Fibroblast of upper back skin (primary cell): Measurements from ENCODE around the gene FRMPD2.
A peak's percentile ranks its signal among the peaks of the same experiment; 100 is the strongest.
"Not testable (repeated sequence)": the region's sequence is repeated elsewhere in the genome, so short reads cannot be mapped to it uniquely, and the experiment has no call there.

Experiments used
- DNase-seq: peaks from one replicate; pipeline ENCODE4 v3.0.0-alpha.2; 2013

The FRMPD2 gene

GRCh38 chr10:48249763-48250351 lies 24.6 kb downstream of the FRMPD2 start:
- DNase-seq = no peak

DNA sequence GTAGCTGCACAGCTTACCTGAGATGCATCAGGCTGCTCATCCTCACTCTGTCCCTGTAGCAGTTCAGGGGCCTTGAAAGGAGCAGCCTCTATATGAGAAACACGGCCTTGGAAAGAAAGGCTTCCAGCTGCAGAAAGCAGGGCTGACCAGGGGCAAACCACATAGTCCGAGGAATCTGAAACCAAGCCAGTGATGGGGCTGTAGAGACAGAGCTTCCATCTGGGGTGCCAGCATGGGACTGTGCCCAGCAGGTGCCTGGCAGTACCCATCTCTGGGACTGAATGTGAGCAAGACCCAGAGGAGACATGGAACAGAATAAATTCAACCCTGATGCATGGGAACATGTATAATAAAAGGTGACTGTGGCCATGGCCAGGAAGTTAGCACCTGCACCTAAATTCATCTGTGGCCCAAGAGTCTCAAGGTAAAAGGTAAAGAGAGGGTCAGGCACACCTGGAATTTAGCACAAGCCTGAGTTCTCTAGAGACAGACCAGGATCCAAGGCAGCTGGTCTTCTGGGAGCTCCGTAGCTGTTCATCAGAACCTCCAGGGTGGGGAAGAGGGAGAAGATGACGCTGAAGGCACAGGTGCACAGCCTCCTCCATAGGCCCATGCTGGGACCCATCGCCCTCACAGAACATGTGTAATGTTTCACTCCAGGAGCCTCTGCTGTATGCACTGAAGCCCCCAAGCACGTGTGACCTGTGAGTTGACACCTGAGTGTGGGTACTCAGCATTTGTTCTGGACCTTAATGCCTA lies 25.3 kb downstream of the FRMPD2 start:
- no peak for DNase-seq

- DNase-seq = no peak
These were observed 26.0 kb downstream of the FRMPD2 start for GRCh38 chr10:48248462-48248861.

- peak; percentile 21 for DNase-seq
These were observed 26.8 kb downstream of the FRMPD2 start for GRCh38 chr10:48247680-48248079.

- DNase-seq = no peak
These were observed 28.0 kb downstream of the FRMPD2 start for GRCh38 chr10:48246501-48246900.

- DNase-seq = no peak
These were observed 28.5 kb downstream of the FRMPD2 start for GRCh38 chr10:48245977-48246376.

DNA sequence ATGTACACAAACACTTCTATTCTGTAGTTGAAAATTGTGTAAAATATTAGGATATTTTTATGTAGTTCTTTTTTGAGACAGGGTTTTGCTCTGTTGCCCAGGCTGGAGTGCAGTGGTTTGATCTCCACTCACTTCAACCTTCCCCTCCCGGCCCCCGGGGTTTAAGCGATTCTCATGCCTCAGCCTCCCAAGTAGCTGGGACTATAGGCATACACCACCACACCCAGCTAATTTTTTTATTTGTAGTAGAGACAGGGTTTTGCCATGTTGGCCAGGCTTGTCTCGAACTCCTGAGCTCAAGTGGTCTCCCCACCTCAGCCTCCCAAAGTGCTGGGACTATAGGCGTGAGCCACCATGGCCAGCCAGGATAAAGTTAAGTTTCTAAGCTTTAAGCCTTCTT lies 30.6 kb downstream of the FRMPD2 start:
- not testable (repeated sequence) for DNase-seq

DNA sequence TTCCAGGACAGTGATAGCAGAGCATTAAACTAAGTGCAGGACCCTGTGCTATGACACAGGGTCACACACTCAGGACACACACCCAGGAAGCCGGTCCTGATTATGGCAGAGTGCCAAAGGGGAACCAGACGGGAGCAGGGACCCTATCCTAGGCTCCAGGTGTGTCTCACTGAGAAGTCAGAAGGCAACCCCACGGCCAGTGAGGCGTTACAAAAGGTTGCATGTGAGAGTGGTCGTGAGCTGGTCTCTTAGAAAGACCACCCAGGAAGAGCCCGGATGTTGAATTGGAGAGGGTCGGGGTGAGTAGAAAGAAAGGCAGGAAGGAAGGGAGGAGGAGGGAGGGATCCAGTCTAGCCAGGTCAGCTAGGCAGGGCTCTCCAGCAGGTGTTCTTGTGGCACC lies 31.0 kb downstream of the FRMPD2 start:
- no peak for DNase-seq

DNA sequence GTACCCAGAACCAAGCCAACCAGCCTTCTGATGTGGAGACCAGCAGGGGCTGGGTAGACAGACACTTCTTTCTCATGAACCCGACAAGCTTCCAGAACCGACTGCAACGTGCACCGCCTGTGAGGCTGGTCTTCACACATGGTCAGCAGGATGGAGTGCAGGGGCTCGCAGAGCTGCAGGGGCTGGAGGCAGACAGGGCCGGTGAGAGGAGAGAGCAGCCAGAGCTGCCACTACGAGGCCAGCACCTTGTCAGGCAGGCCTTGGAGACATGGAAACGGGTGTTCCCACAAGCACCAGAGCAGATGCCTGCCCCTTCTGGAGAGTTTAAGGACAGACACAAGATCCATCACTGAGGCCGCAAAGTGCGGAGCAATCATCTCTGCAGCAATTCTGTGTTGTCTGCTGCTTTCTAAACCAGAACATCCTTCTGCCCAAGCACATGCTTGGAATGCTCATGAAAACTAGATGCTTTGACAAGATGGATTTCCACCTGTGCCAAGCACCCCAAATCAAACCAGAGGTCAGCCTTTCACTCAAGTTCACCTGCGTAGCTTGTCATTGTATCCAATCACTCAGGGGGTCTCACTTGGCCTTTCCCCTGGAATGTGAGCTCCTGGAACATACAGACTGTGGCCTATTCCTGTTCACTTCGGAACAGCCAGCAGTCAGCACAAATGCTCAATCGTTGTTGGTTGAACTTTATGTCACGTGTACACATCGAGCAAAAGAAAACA lies 32.2 kb downstream of the FRMPD2 start:
- no peak for DNase-seq

- DNase-seq = no peak
These were observed 33.2 kb downstream of the FRMPD2 start for GRCh38 chr10:48241332-48241731.

DNA sequence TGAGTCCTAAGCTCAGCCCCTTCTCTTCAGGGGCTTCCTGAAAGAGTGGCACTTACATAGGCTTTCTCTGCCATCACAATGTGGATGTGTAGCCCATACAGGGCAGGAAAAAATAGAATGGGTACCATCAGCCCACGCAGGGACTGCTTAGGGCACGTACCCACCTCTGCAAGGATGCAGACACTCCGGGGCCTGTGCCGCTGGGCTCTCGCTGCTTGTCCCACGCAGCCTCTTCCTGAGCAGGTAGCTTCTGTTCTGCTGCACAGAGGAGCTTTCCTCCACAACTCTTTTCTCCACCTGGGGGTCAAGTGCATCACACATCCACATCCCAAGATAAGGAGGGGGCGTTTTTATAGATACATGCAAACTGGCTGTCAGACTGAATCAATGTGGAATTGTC lies 34.3 kb downstream of the FRMPD2 start:
- no peak for DNase-seq

DNA sequence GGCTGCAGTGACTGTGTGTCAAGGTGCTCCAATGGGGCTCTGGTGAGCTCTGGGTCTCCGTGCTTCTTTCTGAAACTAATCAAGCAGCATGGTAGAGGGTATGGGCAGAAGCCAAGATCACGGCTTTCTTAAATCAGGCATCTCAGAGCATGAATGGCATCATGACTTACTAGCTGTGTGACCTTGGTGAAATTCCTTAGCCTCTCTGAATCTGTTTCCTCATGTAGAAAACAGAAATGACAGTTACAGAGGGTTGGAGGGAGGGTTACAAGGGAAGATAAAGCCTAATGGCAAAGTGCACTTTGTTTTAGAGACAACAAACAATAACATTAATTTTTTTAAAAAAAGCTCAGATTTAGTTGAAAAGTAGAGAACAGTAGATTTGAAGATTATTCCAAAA lies 34.9 kb downstream of the FRMPD2 start:
- DNase-seq = no peak

- no peak for DNase-seq
These were observed 35.5 kb downstream of the FRMPD2 start for GRCh38 chr10:48238826-48239520.

- DNase-seq = no peak
These were observed 36.9 kb downstream of the FRMPD2 start for GRCh38 chr10:48237259-48238250.

- no peak for DNase-seq
These were observed 38.3 kb downstream of the FRMPD2 start for GRCh38 chr10:48236199-48236621.

GRCh38 chr10:48235501-48235900 lies 39.0 kb downstream of the FRMPD2 start:
- DNase-seq = no peak

- DNase-seq = no peak
These were observed 39.7 kb downstream of the FRMPD2 start for GRCh38 chr10:48234787-48235186.

- DNase-seq = no peak
These were observed 40.2 kb downstream of the FRMPD2 start for GRCh38 chr10:48234295-48234694.

DNA sequence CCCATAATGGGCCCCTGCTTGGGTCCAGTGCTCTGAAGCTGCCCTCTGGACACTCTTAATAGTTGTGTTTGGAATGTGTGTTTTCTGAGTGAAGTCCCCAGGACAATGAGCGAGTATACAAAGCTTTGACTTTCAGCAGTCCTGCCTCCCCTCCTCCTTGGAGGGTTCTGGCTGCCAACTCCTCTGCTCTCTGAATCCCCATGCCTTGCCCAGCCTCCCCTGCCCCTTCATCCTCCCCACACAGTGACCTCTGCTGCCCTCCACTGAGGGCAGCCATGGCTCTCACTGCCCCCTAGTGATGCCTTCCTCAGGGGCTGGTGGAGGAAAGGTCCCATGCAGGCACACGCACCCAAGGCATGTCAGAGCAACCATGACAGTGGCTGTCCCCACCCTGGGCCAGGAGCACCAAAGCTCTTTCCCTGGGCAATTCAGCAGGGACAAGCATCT lies 40.9 kb downstream of the FRMPD2 start:
- DNase-seq = no peak

DNA sequence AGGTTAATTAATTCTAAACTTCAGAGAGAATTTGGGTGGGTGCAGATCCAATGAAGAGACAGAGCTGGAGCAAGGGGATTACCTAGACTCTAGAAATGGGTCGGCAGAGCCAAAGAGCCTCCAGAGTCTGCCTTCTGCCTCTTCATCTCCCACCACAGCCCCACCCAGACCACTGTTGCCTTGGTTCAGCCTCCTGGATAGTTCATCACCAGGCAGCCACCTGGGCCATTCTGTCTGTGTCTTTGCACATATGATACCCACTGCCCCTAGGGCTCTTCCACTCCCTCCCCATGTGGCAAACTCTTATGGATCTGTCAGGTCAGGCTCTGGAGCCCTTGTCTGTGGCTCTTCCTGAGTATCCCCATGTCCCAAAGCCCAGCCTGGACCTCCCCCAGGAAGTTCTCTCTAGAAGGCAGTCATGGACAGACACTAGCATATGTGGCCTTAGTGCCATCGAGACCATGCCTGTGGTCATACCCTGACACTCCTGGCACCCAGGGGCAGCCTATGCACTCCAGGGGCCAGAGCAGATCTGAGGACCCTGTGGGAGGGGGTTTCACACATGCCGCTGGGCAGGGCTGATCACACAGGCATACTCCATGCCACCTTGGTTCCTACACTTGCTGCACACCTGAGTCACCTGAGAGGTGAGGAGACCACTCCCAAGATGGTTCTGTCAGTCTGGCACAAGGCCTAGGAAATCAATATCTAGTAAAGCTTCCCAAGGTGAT lies 41.6 kb downstream of the FRMPD2 start:
- DNase-seq = no peak

DNA sequence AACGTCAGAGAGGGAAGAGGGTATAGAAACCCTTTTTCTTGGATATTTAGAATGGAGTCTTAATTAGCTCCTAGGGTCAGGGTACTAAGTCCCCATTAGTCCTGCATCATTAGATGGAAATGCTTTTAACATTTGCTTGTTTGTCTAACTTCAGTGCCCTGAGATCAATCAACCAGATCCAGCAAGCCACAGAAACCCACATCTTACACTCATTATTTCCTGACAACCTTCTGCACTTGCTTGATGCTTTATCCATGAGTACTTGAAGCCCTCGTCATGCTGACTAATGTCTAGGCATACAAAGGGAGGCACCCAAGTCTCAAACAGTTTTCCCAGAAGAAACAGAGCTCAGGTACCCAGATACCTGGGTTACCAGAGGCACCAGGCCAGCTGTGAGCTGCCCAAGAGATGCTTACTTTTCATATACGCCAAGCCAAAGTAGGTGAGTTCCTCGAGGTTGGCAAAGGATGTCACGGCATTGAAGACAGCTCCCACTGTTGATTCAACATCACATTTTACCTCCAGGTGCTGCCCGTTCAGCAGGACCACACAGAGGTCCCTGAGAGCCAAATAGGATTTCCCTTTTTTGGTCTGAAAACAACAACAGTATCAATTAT lies 42.7 kb downstream of the FRMPD2 start:
- DNase-seq = no peak
